ENCODE data around the gene AGAP3. TPM values are rescaled to one million over a fixed set of nuclear protein-coding genes. Genes with fewer than 3 reads are reported as not detected.

The AGAP3 gene
- total RNA-seq, 4 donors from 2014 or later = 28.2 to 174 (median 53.2) TPM

GRCh38 chr7:151088019-151088855, 2.0 kb downstream of the AGAP3 start:
- intact Hi-C loops (cut with DNase I; ENCODE audit: low total_unique reads) = no loop called here
- no peak for TF ChIP-seq POLR2A (IDR thresholded peaks at IDR 0.05)
- TF ChIP-seq, protein P1, sequence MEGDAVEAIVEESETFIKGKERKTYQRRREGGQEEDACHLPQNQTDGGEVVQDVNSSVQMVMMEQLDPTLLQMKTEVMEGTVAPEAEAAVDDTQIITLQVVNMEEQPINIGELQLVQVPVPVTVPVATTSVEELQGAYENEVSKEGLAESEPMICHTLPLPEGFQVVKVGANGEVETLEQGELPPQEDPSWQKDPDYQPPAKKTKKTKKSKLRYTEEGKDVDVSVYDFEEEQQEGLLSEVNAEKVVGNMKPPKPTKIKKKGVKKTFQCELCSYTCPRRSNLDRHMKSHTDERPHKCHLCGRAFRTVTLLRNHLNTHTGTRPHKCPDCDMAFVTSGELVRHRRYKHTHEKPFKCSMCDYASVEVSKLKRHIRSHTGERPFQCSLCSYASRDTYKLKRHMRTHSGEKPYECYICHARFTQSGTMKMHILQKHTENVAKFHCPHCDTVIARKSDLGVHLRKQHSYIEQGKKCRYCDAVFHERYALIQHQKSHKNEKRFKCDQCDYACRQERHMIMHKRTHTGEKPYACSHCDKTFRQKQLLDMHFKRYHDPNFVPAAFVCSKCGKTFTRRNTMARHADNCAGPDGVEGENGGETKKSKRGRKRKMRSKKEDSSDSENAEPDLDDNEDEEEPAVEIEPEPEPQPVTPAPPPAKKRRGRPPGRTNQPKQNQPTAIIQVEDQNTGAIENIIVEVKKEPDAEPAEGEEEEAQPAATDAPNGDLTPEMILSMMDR (IDR thresholded peaks at IDR 0.05) = no peak
- Histone ChIP-seq H3K36me3 (no peaks in the 10 kb centered on the region), H3K27ac (peak overlapping the region; percentile 73 to 88), H3K4me3 (peak overlapping the region; percentile 58 to 94), H3K4me1 (peaks cover 0 to 12% of the 10 kb centered on the region in 2 donors), H3K9me3 (no peaks in the 10 kb centered on the region), H3K27me3 (no peaks in the 10 kb centered on the region)
- DNase-seq = no peak

- H3K27me3 ChIP-seq = no peaks in the 10 kb centered on the region
- H3K9me3 ChIP-seq = no peaks in the 10 kb centered on the region
- peak; percentile 62 to 65 for DNase-seq
- intact Hi-C loops (cut with DNase I; ENCODE audit: low total_unique reads) = no loop called here
- H3K27ac ChIP-seq = peak overlapping the region; percentile 73 to 88
- peaks cover 0 to 12% of the 10 kb centered on the region in 2 donors for H3K4me1 ChIP-seq
- H3K4me3 ChIP-seq = peak overlapping the region; percentile 9 to 12
- no peaks in the 10 kb centered on the region for H3K36me3 ChIP-seq
- TF ChIP-seq, protein P1 (IDR thresholded peaks at IDR 0.05) = no peak
- TF ChIP-seq POLR2A (IDR thresholded peaks at IDR 0.05) = peak in 1 of 2 donors; percentile 35
Measured at GRCh38 chr7:151088856-151089699, 2.8 kb downstream of the AGAP3 start.

GRCh38 chr7:151089893-151090730, 3.8 kb downstream of the AGAP3 start:
- no peaks in the 10 kb centered on the region for H3K9me3 ChIP-seq
- intact Hi-C loops (cut with DNase I; ENCODE audit: low total_unique reads) = no loop called here
- peak in 1 of 2 donors; percentile 33 for DNase-seq
- no peaks in the 10 kb centered on the region for H3K36me3 ChIP-seq
- TF ChIP-seq POLR2A (IDR thresholded peaks at IDR 0.05) = no peak
- TF ChIP-seq, protein P1 (IDR thresholded peaks at IDR 0.05) = no peak
- peaks cover 0 to 12% of the 10 kb centered on the region in 2 donors for H3K4me1 ChIP-seq
- H3K27ac ChIP-seq = peak overlapping the region; percentile 73 to 88
- no peaks in the 10 kb centered on the region for H3K27me3 ChIP-seq
- H3K4me3 ChIP-seq = peak overlapping the region in 1 of 2 donors; percentile 9

DNA sequence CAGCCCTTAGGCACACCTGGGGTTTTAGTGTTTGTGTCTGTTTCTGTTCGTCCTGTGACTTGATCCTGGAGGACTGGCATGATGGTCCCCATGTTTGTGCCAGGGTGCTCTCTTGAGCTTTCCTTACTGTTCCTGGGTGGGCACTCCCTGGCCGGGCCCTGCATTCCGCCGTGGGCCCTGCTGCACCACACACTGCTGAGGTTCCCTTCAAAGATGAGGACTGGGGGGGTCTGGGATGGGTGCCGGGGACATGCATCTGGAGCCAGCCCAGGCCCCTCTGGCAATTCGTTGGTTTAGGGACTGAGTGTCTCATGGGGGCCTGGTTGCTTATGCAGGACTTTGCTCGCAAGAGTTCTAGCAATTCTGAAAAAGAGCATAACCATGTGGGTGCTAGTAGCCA, 4.7 kb downstream of the AGAP3 start:
- DNase-seq = no peak
- H3K4me1 ChIP-seq = peaks cover 0 to 12% of the 10 kb centered on the region in 2 donors
- H3K9me3 ChIP-seq = no peaks in the 10 kb centered on the region
- H3K27me3 ChIP-seq = no peaks in the 10 kb centered on the region
- no peak overlapping the region for H3K27ac ChIP-seq
- intact Hi-C loops (cut with DNase I; ENCODE audit: low total_unique reads) = no loop called here
- TF ChIP-seq, protein P1 (IDR thresholded peaks at IDR 0.05) = no peak
- no peak for TF ChIP-seq POLR2A (IDR thresholded peaks at IDR 0.05)
- H3K4me3 ChIP-seq = no peak overlapping the region
- no peaks in the 10 kb centered on the region for H3K36me3 ChIP-seq

All from uterus (tissue), 4 donors.